HepG2 (cell line): Measurements from ENCODE around the gene CYP11A1. TPM values are rescaled to one million over a fixed set of nuclear protein-coding genes. Genes with fewer than 3 reads are reported as not detected.
A peak's percentile ranks its signal among the peaks of the same experiment; 100 is the strongest.

ENCODE experiments used
- ARID2 ChIP-seq: sonication (generic); formaldehyde crosslinking; IDR thresholded peaks from 2 replicates; pipeline ENCODE4 v1.8.1; 2022; ENCODE audit warnings: mild to moderate bottlenecking, missing genetic modification reagents, borderline replicate concordance
- CBFB ChIP-seq: sonication (generic); formaldehyde crosslinking; IDR thresholded peaks from 2 replicates; pipeline ENCODE4 v1.4.0; 2020; ENCODE audit warnings: missing genetic modification reagents
- DNMT3B ChIP-seq: conservative IDR thresholded peaks from 2 replicates; pipeline ENCODE4 v1.6.1; 2016; ENCODE audit warnings: missing biosample characterization, control low read depth
- FLYWCH1 ChIP-seq: sonication (generic); formaldehyde crosslinking; IDR thresholded peaks from 2 replicates; pipeline ENCODE4 v1.8.1; 2023; ENCODE audit warnings: mild to moderate bottlenecking, missing genetic modification reagents
- HMG20B ChIP-seq: conservative IDR thresholded peaks from 2 replicates; pipeline ENCODE4 v1.6.1; 2016; ENCODE audit warnings: missing genetic modification reagents, missing compliant biosample characterization
- RBAK ChIP-seq: sonication (generic); formaldehyde crosslinking; IDR thresholded peaks from 2 replicates; pipeline ENCODE4 v1.5.1; 2020; ENCODE audit warnings: mild to moderate bottlenecking, missing genetic modification reagents
- XRCC5 ChIP-seq: fragments of 200-400 bp; formaldehyde crosslinking; optimal IDR thresholded peaks from 2 replicates; pipeline ENCODE3; 2017; ENCODE audit warnings: mild to moderate bottlenecking, low read length
- ZFAT ChIP-seq: sonication (generic); formaldehyde crosslinking; conservative IDR thresholded peaks from 2 replicates; pipeline ENCODE4 v1.8.1; 2023; ENCODE audit warnings: missing genetic modification reagents, inconsistent platforms
- ZFP41 ChIP-seq: sonication (generic); formaldehyde crosslinking; IDR thresholded peaks from 2 replicates; pipeline ENCODE4 v1.4.0; 2020; ENCODE audit warnings: mild to moderate bottlenecking, missing genetic modification reagents, borderline replicate concordance
- ZNF121 ChIP-seq: sonication (generic); formaldehyde crosslinking; IDR thresholded peaks from 2 replicates; pipeline ENCODE4 v1.5.0; 2020; ENCODE audit warnings: mild to moderate bottlenecking, missing genetic modification reagents
- ZNF44 ChIP-seq: sonication (generic); formaldehyde crosslinking; IDR thresholded peaks from 2 replicates; pipeline ENCODE4 v1.5.1; 2020; ENCODE audit warnings: mild to moderate bottlenecking, missing genetic modification reagents
- ZNF572 ChIP-seq: sonication (generic); formaldehyde crosslinking; IDR thresholded peaks from 2 replicates; pipeline ENCODE4 v1.5.1; 2020; ENCODE audit warnings: mild to moderate bottlenecking, missing genetic modification reagents
- ZNF776 ChIP-seq: sonication (generic); formaldehyde crosslinking; IDR thresholded peaks from 2 replicates; pipeline ENCODE4 v1.4.0; 2020; ENCODE audit warnings: mild to moderate bottlenecking, missing genetic modification reagents
- ZNF792 ChIP-seq: IDR thresholded peaks from 2 replicates; pipeline ENCODE4 v1.6.1; 2016
- polyA plus RNA-seq, 8 experiments: library from polyadenylated mRNA; depleted of rRNA in 3 of 8; stranded (reverse) in 7 of 8; unstranded in 1 of 8; fragments of >200 nt; fragmentation: Illumina TruSeq in 4 of 8; extraction: Trizol in 4 of 8; gene quantifications; 2 replicates each; pipeline versions ENCODE4 v1.2.1 to v1.2.3, GENCODE V29; 2011 to 2016; ENCODE audit warnings: low read depth in 4 of 8, missing spikeins in 1 of 8, mixed read lengths in 1 of 8; ENCODE audit not compliant: insufficient read depth in 1 of 8
- total RNA-seq, 5 experiments: library from RNA; depleted of rRNA; stranded (reverse); fragments of >200 nt; fragmentation: Illumina TruSeq; extraction: Trizol; gene quantifications; 2 replicates each; pipeline ENCODE4 v1.2.3, GENCODE V29; 2016; ENCODE audit warnings: low read depth in 1 of 5
- TF ChIP-seq, protein P1 (sequence below): sonication (generic); formaldehyde crosslinking; IDR thresholded peaks from 2 replicates; pipeline ENCODE4 v1.9.0; 2021; ENCODE audit warnings: missing genetic modification reagents, mild to moderate bottlenecking, borderline replicate concordance
- TF ChIP-seq, protein P2 (sequence below): sonication (generic); formaldehyde crosslinking; IDR thresholded peaks from 2 replicates; pipeline ENCODE4 v1.8.0; 2022; ENCODE audit warnings: mild to moderate bottlenecking, missing genetic modification reagents, moderate library complexity
- TF ChIP-seq, protein P3 (sequence below): sonication (generic); formaldehyde crosslinking; IDR thresholded peaks from 2 replicates; pipeline ENCODE4 v1.5.0; 2020; ENCODE audit warnings: mild to moderate bottlenecking, missing genetic modification reagents
- TF ChIP-seq, protein P4 (sequence below): sonication (generic); formaldehyde crosslinking; IDR thresholded peaks from 2 replicates; pipeline ENCODE4 v1.4.0; 2020; ENCODE audit warnings: missing genetic modification reagents, mild to moderate bottlenecking, borderline replicate concordance
- TF ChIP-seq, protein P5 (sequence below): sonication (generic); formaldehyde crosslinking; IDR thresholded peaks from 2 replicates; pipeline ENCODE4 v1.5.0; 2020; ENCODE audit warnings: mild to moderate bottlenecking, missing genetic modification reagents, moderate library complexity

CYP11A1 gene
- total and polyA plus RNA-seq, 2 of the 13 experiments (the other 11 are each of a cell fraction or from before 2014, with no cell fraction given), result 0.66 to 0.92 TPM

DNA sequence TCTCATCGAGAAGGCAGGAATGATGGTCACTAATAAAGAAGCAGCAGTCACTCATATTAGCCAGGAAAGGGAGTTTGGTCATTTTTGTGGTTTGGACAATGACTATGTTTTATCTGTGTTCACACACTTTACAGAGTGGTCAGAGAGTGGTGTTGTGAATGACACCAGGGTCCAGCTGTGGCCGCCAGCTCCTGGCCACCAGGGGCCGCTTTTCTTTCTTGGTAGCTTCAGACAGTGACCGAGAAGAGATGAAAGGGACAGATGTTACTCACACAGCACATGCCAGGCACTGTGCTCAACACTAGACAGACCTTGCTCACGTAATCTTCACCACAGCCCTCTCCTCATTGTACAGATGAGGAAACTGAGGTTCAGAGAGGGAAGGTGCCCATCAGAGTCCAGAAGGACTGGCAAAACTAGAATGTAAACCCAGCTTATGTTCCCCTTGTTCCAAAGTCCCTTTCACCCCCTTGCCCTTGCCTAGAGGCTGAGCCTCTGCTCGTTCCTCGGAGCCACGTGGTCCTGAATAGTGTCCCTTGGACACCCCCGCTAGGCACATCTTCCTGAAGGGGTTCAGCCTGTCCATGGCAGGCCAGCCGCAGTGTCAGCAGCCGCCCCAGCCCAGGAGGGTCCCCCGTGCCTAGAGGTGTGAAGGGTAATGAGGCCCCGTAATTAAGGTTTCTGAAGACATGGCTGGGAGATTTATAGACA is 55.6 kb downstream of the CYP11A1 start (continued):
- no peak for TF ChIP-seq ZNF792
- TF ChIP-seq DNMT3B (CRISPR knock-in tag), result no peak
- TF ChIP-seq ZNF121 (CRISPR knock-in tag), result no peak
- TF ChIP-seq FLYWCH1 (CRISPR knock-in tag), result no peak
- TF ChIP-seq, protein P1, sequence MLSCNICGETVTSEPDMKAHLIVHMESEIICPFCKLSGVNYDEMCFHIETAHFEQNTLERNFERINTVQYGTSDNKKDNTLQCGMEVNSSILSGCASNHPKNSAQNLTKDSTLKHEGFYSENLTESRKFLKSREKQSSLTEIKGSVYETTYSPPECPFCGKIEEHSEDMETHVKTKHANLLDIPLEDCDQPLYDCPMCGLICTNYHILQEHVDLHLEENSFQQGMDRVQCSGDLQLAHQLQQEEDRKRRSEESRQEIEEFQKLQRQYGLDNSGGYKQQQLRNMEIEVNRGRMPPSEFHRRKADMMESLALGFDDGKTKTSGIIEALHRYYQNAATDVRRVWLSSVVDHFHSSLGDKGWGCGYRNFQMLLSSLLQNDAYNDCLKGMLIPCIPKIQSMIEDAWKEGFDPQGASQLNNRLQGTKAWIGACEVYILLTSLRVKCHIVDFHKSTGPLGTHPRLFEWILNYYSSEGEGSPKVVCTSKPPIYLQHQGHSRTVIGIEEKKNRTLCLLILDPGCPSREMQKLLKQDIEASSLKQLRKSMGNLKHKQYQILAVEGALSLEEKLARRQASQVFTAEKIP, result no peak
- no peak for TF ChIP-seq CBFB (CRISPR knock-in tag)
- no peak for TF ChIP-seq ZFP41 (CRISPR knock-in tag)
- TF ChIP-seq ARID2 (CRISPR knock-in tag), result no peak
- no peak for TF ChIP-seq ZNF44 (CRISPR knock-in tag)
- no peak for TF ChIP-seq ZNF776
- TF ChIP-seq HMG20B (CRISPR knock-in tag), result no peak
- no peak for TF ChIP-seq ZFAT (CRISPR knock-in tag)
- TF ChIP-seq, protein P2, sequence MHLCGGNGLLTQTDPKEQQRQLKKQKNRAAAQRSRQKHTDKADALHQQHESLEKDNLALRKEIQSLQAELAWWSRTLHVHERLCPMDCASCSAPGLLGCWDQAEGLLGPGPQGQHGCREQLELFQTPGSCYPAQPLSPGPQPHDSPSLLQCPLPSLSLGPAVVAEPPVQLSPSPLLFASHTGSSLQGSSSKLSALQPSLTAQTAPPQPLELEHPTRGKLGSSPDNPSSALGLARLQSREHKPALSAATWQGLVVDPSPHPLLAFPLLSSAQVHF, result no peak
- peak; percentile 87 for TF ChIP-seq XRCC5
- TF ChIP-seq, protein P3, sequence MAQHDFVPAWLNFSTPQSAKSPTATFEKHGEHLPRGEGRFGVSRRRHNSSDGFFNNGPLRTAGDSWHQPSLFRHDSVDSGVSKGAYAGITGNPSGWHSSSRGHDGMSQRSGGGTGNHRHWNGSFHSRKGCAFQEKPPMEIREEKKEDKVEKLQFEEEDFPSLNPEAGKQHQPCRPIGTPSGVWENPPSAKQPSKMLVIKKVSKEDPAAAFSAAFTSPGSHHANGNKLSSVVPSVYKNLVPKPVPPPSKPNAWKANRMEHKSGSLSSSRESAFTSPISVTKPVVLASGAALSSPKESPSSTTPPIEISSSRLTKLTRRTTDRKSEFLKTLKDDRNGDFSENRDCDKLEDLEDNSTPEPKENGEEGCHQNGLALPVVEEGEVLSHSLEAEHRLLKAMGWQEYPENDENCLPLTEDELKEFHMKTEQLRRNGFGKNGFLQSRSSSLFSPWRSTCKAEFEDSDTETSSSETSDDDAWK (CRISPR knock-in tag), result no peak
- no peak for TF ChIP-seq ZNF572 (CRISPR knock-in tag)
- TF ChIP-seq, protein P4, sequence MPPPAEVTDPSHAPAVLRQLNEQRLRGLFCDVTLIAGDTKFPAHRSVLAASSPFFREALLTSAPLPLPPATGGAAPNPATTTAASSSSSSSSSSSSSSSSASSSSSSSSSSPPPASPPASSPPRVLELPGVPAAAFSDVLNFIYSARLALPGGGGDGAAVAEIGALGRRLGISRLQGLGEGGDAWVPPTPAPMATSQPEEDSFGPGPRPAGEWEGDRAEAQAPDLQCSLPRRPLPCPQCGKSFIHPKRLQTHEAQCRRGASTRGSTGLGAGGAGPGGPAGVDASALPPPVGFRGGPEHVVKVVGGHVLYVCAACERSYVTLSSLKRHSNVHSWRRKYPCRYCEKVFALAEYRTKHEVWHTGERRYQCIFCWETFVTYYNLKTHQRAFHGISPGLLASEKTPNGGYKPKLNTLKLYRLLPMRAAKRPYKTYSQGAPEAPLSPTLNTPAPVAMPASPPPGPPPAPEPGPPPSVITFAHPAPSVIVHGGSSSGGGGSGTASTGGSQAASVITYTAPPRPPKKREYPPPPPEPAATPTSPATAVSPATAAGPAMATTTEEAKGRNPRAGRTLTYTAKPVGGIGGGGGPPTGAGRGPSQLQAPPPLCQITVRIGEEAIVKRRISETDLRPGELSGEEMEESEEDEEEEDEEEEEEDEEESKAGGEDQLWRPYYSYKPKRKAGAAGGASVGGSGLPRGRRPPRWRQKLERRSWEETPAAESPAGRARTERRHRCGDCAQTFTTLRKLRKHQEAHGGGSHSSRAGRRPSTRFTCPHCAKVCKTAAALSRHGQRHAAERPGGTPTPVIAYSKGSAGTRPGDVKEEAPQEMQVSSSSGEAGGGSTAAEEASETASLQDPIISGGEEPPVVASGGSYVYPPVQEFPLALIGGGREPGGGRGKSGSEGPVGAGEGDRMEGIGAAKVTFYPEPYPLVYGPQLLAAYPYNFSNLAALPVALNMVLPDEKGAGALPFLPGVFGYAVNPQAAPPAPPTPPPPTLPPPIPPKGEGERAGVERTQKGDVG (CRISPR knock-in tag), result no peak
- peak; percentile 60; the same call in 1 of the 2 replicates for TF ChIP-seq RBAK (CRISPR knock-in tag)
- TF ChIP-seq, protein P5, sequence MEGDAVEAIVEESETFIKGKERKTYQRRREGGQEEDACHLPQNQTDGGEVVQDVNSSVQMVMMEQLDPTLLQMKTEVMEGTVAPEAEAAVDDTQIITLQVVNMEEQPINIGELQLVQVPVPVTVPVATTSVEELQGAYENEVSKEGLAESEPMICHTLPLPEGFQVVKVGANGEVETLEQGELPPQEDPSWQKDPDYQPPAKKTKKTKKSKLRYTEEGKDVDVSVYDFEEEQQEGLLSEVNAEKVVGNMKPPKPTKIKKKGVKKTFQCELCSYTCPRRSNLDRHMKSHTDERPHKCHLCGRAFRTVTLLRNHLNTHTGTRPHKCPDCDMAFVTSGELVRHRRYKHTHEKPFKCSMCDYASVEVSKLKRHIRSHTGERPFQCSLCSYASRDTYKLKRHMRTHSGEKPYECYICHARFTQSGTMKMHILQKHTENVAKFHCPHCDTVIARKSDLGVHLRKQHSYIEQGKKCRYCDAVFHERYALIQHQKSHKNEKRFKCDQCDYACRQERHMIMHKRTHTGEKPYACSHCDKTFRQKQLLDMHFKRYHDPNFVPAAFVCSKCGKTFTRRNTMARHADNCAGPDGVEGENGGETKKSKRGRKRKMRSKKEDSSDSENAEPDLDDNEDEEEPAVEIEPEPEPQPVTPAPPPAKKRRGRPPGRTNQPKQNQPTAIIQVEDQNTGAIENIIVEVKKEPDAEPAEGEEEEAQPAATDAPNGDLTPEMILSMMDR (CRISPR knock-in tag), result peak; percentile 66
